Measurements from ENCODE around the gene GAS7.

The GAS7 gene

DNA sequence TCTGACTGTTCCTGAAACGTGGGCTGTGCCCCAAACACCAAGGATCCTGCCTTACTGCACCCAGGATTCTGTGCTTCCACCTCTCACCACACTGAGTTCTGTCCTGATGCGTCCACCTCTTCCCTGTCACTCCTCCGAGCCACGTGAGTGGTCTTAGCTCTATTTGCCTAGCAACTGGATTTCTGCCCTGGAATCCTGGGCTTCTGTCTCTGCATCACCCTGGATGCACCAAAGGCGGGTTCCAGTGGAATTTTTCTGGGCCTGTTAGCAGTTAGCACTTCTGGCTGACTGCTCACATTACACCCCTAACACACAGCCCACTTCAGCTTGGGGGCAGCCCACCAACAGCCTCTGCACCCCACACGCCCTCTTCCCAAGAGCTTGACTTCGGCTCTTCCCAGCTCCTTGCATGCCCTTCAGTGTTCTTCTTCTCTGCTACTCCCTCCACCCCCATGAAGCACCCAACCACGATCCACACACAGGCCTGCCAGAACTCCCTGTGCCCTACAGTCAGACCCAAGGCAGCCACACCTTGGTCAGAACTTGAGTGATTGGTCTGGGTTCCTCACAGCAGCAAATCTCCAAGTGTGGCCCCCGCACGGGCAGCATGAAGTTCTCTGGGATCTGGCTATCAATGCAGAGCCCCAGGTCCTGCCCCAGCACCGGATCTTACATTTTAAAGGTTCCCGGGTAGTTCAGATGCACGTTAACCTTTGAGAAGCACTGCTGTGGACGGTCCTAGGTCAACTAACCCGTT lies 163.5 kb downstream of the GAS7 start:
- DNase-seq (ENCODE audit: low read depth) = peak; percentile 31
- no peak for TF ChIP-seq CTCF (conservative IDR thresholded peaks at IDR 0.05; ENCODE audit: low read length)
- no peak overlapping the region for H3K4me3 ChIP-seq (ENCODE audit: low read length)

DNA sequence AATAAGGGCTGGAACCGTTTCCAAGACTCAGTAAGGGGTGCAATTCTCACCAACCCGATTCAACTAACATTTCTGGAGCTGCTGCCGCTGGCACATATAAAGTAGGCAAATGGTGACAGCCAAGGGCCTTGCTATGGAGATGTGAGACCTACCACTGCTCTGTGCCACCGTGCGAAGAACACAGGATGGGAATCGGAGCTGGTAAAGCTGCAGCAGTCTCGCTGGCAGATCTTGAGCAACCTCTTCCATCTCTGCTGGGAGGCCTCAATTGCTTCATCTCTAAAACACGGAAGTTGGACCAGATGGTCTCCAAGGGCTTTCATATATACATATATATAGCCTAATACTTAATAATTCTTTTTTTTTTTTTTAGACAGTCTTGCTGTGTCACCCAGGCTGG lies 164.4 kb downstream of the GAS7 start:
- no peak overlapping the region for H3K4me3 ChIP-seq (ENCODE audit: low read length)
- no peak for TF ChIP-seq CTCF (conservative IDR thresholded peaks at IDR 0.05; ENCODE audit: low read length)
- DNase-seq (ENCODE audit: low read depth) = peak; percentile 51

DNA sequence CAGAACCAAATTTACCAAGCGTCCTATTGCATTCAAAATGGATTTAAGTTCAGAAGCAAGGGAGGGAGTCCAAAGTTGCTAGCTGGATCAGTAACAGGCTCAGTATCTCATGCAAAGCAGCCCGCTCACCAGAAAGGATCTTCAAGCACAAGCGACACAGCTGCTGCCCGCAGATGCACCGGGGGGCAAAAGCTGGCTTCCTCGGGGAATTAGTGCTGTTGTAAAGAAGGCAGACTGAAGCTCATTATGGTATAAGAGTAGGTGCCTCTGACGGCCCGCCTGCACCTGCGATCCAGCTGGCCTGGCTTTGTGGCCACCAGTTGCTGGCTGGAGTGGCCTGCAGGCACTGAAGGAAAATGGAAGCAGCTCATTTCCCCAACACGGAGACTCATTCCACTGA lies 165.0 kb downstream of the GAS7 start:
- no peak for TF ChIP-seq CTCF (conservative IDR thresholded peaks at IDR 0.05; ENCODE audit: low read length)
- no peak for DNase-seq (ENCODE audit: low read depth)
- H3K4me3 ChIP-seq (ENCODE audit: low read length) = no peak overlapping the region

GRCh38 chr17:10032118-10032852 lies 166.1 kb downstream of the GAS7 start:
- no peak for TF ChIP-seq CTCF (conservative IDR thresholded peaks at IDR 0.05; ENCODE audit: low read length)
- DNase-seq (ENCODE audit: low read depth) = peak; percentile 31
- H3K4me3 ChIP-seq (ENCODE audit: low read length) = no peak overlapping the region

DNA sequence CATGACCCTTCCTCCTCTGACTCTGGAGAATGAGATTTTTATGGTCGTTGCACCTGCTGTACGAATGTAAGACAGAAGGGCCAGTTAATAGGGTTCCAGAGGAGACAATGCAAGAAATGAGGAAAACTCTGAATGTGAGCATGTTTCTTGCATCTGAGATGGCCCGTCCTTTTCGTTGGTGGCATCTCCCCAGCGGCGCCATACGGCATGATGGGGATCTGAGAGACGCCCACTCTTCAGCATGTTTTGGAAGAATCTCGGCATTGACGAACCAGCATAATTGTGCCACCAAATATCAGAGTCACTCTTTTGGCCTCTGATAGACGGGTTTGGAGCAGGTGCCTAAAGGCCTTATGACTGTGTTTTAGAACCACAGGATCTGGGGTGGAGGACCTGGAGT lies 166.8 kb downstream of the GAS7 start:
- DNase-seq (ENCODE audit: low read depth) = no peak
- H3K4me3 ChIP-seq (ENCODE audit: low read length) = no peak overlapping the region
- TF ChIP-seq CTCF (conservative IDR thresholded peaks at IDR 0.05; ENCODE audit: low read length) = no peak

DNA sequence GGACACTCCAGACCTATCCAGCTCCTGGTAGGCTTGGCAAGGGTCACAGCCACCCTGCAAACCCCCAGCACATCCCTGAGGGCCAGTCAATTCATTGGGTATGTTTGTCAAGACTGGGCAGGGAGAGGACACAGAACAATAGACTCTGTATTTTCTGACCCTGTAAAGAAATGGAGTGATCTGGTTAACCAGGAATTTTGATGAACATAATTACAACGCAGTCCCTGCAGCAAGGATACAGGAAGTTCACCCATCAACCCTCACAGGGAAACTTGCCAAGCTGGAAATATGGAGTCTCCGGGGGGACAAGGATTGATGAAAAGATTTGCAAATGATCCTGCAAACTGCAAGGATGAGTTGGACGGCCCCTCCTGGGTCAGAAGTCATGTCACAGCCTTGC lies 167.3 kb downstream of the GAS7 start:
- DNase-seq (ENCODE audit: low read depth) = no peak

More for the DNA sequence above, 167.3 kb downstream of the GAS7 start:
- no peak for TF ChIP-seq CTCF (conservative IDR thresholded peaks at IDR 0.05; ENCODE audit: low read length)
- H3K4me3 ChIP-seq (ENCODE audit: low read length) = no peak overlapping the region

Data from AG10803 (cell line).